ENCODE data around the gene SGMS2.
A peak's percentile ranks its signal among the peaks of the same experiment; 100 is the strongest.
"Not testable (repeated sequence)": the region's sequence is repeated elsewhere in the genome, so short reads cannot be mapped to it uniquely, and the experiment has no call there.

The SGMS2 gene

GRCh38 chr4:107902715-107903114, 78.0 kb downstream of the SGMS2 start:
- H3K27ac ChIP-seq = no peak overlapping the region
- no peak for DNase-seq (ENCODE audit: low spot score)
- H3K4me3 ChIP-seq = no peak overlapping the region
- no peak for TF ChIP-seq CTCF (IDR thresholded peaks at IDR 0.05)

GRCh38 chr4:107905082-107905481, 80.3 kb downstream of the SGMS2 start:
- not testable (repeated sequence) for DNase-seq (ENCODE audit: low spot score); H3K27ac ChIP-seq; H3K4me3 ChIP-seq

GRCh38 chr4:107906458-107907100, 81.8 kb downstream of the SGMS2 start:
- no peak for DNase-seq (ENCODE audit: low spot score)
- TF ChIP-seq CTCF (IDR thresholded peaks at IDR 0.05) = no peak
- H3K4me3 ChIP-seq = no peak overlapping the region
- no peak overlapping the region for H3K27ac ChIP-seq

GRCh38 chr4:107908377-107908776, 83.6 kb downstream of the SGMS2 start:
- H3K27ac ChIP-seq = no peak overlapping the region
- DNase-seq (ENCODE audit: low spot score) = no peak
- TF ChIP-seq CTCF (IDR thresholded peaks at IDR 0.05) = no peak

GRCh38 chr4:107913283-107913899, 88.7 kb downstream of the SGMS2 start:
- no peak overlapping the region for H3K27ac ChIP-seq
- no peak overlapping the region for H3K4me3 ChIP-seq
- peak; percentile 34 for TF ChIP-seq CTCF (IDR thresholded peaks at IDR 0.05)
- no peak for DNase-seq (ENCODE audit: low spot score)

More at GRCh38 chr4:107908377-107908776, 83.6 kb downstream of the SGMS2 start:
- no peak overlapping the region for H3K4me3 ChIP-seq

- Histone ChIP-seq H3K27ac (no peak overlapping the region), H3K4me3 (no peak overlapping the region)
- TF ChIP-seq CTCF (IDR thresholded peaks at IDR 0.05) = no peak
- no peak for DNase-seq (ENCODE audit: low spot score)
These were observed 90.5 kb downstream of the SGMS2 start for GRCh38 chr4:107915220-107915619.

- no peak for DNase-seq (ENCODE audit: low spot score)
- Histone ChIP-seq H3K27ac (no peak overlapping the region), H3K4me3 (no peak overlapping the region)
- TF ChIP-seq CTCF (IDR thresholded peaks at IDR 0.05) = no peak
These were observed 91.9 kb downstream of the SGMS2 start for GRCh38 chr4:107916623-107917022.

Measured in coronary artery (tissue), 2 donors.